ENCODE data around the gene EHD1.

Gene EHD1

DNA sequence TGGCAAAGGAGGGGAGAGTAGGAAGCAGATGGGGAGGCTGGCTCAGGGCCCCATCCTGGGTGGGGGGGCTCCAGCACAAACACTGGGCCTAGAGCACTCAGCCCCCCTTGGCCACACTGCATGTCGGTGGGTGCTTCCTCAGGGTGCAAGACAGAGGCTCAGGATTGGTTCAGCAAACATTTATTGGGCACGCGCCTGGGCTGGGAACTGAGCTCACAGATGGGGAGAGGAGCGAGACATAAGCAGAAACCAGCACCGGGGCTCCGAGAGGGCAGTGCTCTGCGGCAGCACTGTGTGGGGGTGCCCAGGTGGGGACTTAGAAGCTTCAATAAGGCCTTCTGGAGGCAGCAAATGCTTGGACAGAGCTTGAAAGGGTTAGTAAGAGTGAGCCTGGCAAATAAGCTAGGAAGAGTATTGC lies 12.1 kb upstream of the EHD1 start:
- no peak for TF ChIP-seq ZNF274 (IDR thresholded peaks at IDR 0.05; ENCODE audit: low read depth, low read length)
- no peak overlapping the region for H3K4me3 ChIP-seq (ENCODE audit: low read length)

DNA sequence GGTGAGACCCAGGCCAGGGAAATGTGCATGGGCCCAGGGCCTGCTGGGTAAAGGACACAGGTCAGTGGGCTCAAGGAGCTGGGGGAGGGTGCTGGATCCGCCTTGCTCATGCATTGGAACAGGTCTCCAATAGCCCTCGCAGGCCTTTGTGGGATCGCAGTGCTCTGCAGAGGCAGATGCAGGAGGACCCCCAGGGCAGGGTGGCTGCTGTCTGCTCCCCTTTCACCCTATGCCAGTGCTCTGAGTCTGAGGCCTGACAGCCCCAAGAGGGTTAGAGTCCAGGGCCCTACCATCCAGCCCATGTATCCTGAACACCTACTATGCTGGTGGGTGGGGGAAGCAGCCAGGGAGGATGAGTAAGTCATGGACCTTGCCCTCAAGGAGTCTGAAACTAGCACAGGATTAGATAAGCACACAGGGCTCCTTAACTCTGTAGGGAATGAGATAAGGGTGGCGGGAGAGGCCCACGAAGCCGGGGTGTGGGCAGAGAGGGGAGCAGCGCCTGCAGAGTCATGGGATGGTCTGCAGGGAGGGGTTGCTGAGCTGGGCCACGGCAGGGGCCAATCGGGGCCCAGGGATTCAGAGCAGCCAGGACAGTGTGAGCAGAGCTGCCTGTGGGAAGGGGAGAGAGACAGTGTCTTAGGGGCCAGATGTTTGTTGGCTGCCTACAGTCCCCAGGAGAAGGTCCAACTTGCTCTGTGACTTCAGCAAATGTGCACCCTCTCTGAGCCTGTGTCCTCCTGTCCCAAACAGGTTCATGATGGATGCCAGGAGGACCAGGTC lies 10.5 kb upstream of the EHD1 start:
- no peak for TF ChIP-seq ZNF274 (IDR thresholded peaks at IDR 0.05; ENCODE audit: low read depth, low read length)
- no peak overlapping the region for H3K4me3 ChIP-seq (ENCODE audit: low read length)

DNA sequence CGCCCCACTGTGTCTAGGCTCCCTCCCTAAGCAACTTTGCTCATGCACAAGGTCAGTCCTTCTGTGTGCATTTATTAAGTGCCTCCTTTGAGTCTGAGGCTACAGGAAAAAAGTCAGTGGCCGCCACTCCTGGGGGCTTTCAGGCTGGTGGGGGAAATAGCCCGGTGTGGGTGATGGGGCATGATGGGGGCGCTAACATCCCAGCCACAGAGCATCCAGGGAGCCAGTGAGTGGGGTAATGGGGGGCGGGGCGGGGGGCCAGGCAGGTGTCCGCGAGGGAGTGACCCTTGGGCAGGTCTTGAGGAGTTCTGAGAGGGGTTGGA lies 9.9 kb upstream of the EHD1 start:
- no peak for TF ChIP-seq ZNF274 (IDR thresholded peaks at IDR 0.05; ENCODE audit: low read depth, low read length)
- no peak overlapping the region for H3K4me3 ChIP-seq (ENCODE audit: low read length)

DNA sequence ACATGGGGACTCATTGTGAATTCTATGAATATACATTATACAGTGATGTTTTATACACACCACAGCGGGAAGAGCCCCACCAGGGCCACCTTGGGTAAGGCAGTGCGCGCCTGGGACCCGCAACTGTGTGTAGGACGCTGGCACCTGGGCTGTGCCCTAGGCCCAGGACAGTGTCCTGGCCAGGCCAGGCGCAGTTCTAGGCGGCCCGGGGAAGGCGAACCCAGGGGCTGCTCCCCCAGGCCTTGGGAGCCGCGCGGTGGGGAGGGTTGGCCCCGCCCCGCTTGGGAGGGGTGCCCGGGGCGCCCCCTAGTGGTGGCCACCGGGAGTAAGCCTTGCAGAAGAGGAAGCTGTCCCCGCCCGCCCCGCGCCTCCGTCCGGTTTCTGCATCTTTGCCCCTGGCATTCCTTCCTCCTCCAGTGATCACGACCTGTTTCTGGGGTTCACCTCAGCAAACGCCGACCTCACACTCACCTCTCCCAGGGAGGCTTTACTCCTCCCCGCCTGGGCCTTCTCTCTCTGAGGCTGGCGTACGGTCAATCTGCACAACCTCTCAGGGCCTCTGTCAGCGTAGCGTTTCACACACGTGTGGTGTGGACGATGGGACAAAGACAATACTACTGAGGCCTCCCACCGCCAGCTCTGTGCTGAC lies 9.5 kb upstream of the EHD1 start:
- no peak for TF ChIP-seq ZNF274 (IDR thresholded peaks at IDR 0.05; ENCODE audit: low read depth, low read length)
- H3K4me3 ChIP-seq (ENCODE audit: low read length): no peak overlapping the region

DNA sequence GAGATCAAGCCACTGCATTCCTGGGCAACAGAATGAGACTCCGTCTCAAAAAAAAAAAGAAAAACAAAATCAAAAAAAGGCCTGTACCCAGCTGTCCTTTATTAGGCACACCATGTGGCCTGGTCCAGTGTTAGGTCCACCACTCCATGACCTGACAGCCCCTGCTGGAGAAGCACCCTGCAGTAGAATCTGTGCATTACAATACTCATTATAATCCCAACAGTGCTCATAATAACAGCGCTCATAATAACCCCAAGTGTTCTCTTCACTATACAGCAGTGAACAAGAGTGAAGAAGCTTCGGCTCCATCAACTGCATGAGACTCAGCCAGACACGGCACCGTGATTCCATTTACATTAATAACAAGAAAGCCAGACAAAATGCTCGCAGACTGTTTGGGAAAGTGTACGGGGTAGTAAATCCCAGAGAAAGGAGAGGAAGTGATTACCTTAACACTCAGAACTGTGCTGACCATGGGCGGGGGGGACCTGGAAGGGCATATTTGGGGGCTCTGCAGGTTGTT lies 8.9 kb upstream of the EHD1 start:
- no peak overlapping the region for H3K4me3 ChIP-seq (ENCODE audit: low read length)
- no peak for TF ChIP-seq ZNF274 (IDR thresholded peaks at IDR 0.05; ENCODE audit: low read depth, low read length)

DNA sequence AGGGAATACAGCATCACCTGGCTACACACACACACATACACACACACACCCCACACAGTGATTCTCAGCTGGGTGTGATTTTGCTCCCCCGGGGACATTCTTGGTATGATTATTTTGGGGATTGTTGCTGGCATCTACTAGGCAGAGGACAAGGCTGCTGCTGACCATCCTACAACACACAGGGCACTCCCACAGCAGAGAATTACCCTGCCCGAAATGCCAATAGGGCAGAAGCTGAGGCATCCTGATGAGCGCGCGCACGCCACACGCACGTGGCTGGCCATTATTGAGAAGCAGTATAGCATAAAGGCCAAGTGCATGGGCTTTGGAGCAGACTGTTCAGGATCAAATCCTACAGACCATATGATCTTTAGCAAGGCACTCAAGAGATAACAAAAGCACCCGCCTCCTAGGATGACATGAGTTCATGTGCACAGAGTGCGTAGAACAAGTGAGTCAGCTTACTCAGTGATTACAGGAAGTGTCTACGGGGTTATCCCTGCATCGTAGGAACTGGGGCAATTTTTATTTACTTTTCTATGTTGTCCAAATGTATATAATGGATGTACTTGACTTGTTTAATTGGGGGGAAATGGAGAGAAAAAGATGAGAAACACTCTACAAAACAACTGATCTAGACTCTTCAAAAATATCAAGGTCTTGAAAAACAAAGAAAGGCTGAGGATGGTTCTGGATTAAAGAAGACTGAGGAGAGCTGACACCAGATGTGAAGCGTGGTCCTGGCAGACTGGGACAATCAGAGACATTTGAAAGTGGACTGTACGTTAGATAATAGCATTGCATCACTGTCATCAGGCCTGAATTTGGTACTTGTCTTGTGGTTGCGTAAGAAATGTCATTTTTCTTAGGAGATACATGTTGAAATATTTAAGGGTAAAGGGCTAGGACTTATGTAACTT lies 7.2 kb upstream of the EHD1 start:
- no peak for TF ChIP-seq ZNF274 (IDR thresholded peaks at IDR 0.05; ENCODE audit: low read depth, low read length)
- no peak overlapping the region for H3K4me3 ChIP-seq (ENCODE audit: low read length)

DNA sequence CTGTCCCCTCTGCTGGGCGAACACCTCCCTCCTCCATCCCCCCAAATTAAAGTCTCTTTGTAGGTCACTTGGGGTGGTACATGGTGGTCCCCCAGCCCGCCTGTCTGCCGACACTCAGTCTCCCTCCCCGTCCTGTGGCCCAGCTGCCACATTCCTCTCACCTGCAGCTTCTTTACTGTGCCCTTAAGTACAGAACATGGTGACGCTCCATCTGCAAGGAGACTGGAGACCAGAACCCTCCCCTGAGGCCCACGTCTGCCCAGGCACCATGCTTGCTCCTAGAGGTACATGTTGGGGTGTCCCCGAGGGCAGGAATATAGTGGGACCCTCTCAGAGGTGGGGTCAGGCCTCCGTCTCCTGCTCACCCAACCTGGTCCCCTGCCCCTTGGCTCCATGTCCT lies 5.6 kb upstream of the EHD1 start:
- TF ChIP-seq ZNF274 (IDR thresholded peaks at IDR 0.05; ENCODE audit: low read depth, low read length): no peak
- no peak overlapping the region for H3K4me3 ChIP-seq (ENCODE audit: low read length)

DNA sequence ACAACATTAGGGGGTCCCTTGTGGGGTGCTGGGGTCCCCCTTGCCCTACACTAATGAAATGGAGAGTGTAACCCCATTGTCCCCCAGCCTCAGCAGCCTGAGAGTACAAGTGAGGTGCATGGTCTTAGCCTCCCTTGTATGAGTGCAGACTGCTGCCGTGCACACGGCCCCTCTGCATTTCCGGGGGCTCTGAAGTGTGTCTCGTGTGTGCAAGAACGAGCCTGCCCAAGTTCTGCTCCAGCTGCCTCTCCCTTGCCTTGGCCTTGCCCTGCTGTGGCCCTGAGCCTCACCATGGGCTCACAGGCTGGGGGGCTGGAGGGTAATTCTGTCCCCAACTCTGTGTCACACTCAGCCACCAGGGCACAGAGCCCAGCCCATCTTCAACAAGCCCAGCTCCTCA lies 5.2 kb upstream of the EHD1 start:
- TF ChIP-seq ZNF274 (IDR thresholded peaks at IDR 0.05; ENCODE audit: low read depth, low read length): no peak
- H3K4me3 ChIP-seq (ENCODE audit: low read length): no peak overlapping the region

DNA sequence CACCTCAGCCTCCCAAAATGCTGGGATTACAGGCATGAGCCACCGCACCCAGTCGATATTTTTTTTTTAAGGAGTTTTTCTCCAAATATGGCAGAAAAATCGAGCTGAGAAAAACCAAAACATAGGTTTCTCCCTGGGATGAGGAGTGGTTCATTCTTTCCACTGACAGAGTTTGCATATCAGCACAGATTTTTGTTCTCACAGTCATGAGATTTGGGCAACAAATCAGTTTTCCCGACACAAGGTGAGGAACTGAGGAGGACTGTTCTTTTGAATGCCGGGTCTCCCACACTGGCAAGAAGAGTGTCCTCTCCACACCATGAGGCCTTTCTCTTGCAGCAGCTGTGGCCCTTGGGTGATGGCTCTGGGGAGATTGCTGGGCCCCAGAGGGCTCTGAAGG lies 3.8 kb upstream of the EHD1 start:
- TF ChIP-seq ZNF274 (IDR thresholded peaks at IDR 0.05; ENCODE audit: low read depth, low read length): no peak
- H3K4me3 ChIP-seq (ENCODE audit: low read length): no peak overlapping the region

DNA sequence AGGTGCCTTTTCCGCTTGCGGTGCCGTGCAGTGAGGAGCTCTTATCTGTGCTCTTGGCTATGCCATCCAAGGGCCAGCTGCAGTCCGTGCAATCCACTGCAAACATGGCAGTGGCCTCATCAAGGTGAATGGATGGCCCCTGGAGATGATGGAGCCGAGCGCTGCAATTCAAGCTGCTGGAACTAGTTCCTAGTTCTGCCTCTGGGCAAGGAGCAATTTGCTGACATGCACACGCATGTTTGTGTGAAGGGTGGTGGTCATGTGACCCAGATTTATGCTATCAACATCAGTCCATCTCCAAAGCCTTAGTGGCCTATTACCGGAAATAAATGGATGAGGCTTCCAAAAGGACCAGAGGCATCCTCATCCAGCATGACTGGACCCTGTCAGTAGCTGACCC lies 3.1 kb upstream of the EHD1 start:
- no peak for TF ChIP-seq ZNF274 (IDR thresholded peaks at IDR 0.05; ENCODE audit: low read depth, low read length)
- H3K4me3 ChIP-seq (ENCODE audit: low read length): no peak overlapping the region

DNA sequence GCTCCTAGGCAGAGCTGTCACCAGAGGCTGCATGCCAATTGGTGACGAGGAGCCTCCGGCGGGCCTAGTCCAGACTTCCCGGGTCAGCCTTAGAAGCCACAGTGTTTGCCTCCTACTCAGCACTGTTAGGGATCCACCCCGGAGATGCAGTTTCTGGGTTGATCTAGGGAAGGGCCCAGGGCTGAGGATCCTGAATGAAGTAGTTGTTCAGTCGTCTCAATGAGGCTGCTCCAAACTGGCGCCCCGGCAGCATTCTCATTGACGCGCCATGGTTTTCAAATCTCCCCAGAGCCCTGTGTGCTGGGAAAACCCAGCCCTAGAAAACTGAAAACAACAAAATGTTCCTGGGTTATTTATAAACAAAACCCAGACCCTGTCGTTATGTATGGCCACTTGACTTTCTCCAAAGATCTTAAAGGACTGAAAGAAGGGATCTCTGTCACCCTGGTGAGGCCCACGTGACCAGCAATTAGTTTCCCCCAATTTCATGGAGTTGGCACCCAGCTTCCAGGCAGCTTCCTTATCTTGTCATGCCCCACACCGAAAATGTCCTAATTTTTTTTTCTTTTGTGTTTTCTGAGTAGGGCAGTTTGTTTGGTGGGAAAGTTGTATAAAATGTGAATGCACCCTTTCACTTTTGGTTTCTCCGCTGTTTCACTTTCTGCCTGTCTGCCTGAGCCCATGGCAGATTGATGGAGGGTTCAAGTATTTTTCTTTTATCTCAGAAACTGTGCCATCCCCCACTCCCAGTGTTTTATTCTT lies 2.0 kb upstream of the EHD1 start:
- H3K4me3 ChIP-seq (ENCODE audit: low read length): peak overlapping the region; percentile 38; the same call in 1 of the 2 replicates

DNA sequence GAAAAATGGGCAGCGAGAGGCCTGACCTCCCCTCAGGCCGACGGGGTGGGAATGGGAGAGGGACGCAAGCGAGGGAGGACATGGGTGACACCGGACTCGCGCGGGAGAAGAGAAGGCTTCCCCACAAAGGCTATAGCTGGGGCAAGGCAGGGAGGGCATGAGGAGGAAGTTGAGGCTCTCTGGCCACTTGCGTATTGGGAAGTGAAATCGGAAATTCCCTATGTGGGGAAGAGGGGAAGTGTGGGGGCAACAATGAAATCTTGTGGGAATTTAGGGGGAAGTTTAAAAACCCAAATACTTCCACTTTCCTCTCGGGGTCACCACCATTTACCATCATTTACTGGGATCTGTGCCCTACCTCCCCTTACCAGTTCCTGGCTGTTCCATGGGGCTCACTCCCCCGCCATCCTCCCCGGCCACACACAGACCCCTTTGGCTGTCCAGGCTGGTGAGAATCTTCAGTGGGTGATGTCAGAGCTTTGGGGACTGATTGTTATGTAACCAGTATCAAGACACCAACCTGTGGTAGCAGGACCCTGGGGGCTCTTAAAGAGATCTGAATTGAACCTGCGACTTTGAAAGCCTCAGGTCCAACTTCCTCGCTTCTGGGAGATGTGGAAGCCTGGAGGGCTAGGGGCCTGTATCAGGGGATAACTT lies 951 bp upstream of the EHD1 start:
- H3K4me3 ChIP-seq (ENCODE audit: low read length): peak overlapping the region; percentile 81
- no peak for TF ChIP-seq ZNF274 (IDR thresholded peaks at IDR 0.05; ENCODE audit: low read depth, low read length)

More for the DNA sequence above, 2.0 kb upstream of the EHD1 start:
- no peak for TF ChIP-seq ZNF274 (IDR thresholded peaks at IDR 0.05; ENCODE audit: low read depth, low read length)

DNA sequence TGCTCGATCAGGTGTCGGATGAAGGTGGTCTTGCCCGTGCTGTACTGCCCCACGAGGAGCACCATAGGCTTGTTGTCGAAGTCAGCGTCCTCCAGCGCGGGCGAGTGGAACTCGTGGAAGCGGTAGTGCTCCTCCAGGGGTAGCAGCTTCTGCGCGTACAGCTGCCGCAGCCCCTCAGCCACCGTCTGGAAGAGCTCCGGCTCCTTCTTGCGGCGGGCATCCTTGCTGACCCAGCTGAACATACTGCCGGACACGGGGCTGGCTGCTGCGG lies 263 bp downstream of the EHD1 start:
- H3K4me3 ChIP-seq (ENCODE audit: low read length): peak overlapping the region; percentile 78
- TF ChIP-seq ZNF274 (IDR thresholded peaks at IDR 0.05; ENCODE audit: low read depth, low read length): no peak
